Ramos (cell line): ENCODE data around the gene GLP1R.

Source experiments
- in situ Hi-C: fragments of 300-500 bp; cut with MboI; formaldehyde crosslinking; loops from one replicate; pipeline ENCODE4 v1.14.3; 2022; ENCODE audit warnings: low sequenced_read_pairs; ENCODE audit not compliant: unreplicated experiment

The GLP1R gene

GRCh38 chr6:39043776-39044175, 4.8 kb upstream of the GLP1R start:
- in situ Hi-C loops, result no loop called here

GRCh38 chr6:39044181-39044580, 4.4 kb upstream of the GLP1R start:
- in situ Hi-C loops, result no loop called here

DNA sequence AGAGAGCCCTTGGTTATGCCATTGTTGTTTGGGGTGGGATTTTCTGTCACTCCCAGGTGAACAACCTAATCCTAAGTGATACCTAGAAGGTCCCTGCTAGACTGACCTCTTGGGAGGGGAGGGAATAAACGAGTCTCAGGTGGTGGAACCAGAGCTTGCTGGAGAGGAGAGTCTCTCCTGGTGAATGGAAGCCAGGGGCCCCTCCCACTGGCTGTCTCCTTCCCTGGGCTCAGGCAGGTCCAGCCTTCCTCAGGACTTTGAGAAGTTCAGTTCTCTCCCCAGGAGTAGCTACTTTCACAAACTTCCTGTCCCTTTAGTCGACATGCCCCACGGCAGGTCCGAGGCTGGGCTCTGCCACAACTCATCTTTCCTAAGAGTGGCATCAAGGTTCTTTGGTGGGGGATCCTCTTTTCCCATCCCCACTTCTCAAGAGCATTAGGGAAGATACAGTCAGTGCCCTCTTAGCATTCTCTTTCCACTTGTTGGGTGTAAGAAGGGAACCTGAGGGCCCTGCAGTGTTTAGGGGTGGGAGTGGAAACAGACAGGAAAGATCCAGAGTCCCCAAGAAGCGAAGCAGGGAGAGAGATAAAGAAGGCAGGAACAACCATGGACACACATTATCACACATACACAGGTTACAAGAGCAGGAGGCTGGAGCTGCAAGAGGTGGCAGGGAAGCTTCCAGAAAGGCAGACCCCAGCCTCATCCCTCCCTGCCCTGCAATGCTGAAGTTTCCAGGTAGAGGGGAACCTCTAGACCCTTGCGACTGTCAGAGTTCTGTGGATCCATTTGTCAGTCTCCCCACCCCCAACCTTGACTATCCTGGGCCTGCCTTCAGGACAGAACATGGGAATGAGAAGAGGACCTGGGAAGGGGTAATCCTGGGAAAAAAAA, 900 bp upstream of the GLP1R start:
- in situ Hi-C loops, result no loop called here

GRCh38 chr6:39049575-39050283, 1.1 kb downstream of the GLP1R start:
- in situ Hi-C loops, result no loop called here

DNA sequence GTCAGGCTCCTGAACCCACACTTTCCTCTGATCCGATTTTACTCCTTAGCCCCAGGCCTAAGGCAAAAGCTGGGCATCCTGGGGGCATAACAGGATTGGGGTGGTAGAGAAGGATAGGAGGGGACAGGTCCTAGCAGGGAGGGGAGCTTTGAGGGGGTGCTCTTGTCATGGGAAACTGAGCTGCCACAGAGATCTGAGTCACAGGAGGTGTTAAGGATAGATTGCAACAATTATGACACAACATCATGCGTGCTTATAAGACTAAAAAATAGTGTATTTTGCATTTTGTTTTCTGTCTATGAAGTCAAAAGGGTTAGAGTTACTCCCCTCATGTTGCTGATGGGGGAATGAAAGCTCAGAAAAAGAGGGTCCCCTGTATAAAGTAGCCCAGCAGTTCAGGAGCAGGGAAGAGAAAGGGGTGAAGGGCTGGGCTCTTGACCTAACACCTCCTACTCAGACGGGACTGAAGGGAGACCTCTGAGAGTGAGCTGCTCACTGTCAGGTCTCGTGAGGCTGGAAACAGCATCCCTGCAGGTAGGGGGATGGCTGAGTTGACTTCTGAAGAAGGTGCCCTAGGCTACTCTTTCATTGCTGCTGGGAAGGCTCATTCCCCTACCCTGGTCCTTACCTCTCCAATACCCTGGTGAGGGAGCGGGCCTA, 2.0 kb downstream of the GLP1R start:
- in situ Hi-C loops, result no loop called here

GRCh38 chr6:39051399-39052122, 3.0 kb downstream of the GLP1R start:
- in situ Hi-C loops, result no loop called here

DNA sequence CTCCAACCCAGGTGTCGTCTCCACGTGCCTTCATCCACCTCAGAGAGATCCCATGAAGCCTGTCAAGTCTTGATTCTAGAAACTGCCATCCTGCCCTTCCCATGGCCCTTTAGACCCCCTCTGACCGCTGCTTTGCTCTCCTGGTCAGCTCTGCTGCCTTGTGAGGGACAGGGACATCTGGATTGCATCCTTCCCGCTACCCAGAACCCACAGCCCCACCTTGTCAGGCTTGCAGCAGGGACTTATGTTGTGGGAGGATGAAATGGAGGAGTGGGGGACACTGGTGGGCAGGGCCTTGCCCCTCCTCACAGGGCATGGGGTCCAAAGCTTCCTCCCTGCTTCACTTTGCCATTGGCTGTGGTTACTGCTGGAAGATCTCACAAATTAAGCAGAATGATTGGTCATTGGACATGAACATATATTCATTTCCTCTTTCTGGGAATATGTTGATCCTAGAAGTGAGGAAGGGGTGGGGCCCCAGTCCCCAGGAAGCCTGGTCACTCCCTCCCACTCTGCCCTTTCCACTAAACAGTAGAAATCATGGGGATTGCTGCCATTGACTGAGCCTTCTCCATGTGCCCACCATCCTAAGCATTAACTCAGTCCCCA, 4.5 kb downstream of the GLP1R start:
- in situ Hi-C loops, result no loop called here

DNA sequence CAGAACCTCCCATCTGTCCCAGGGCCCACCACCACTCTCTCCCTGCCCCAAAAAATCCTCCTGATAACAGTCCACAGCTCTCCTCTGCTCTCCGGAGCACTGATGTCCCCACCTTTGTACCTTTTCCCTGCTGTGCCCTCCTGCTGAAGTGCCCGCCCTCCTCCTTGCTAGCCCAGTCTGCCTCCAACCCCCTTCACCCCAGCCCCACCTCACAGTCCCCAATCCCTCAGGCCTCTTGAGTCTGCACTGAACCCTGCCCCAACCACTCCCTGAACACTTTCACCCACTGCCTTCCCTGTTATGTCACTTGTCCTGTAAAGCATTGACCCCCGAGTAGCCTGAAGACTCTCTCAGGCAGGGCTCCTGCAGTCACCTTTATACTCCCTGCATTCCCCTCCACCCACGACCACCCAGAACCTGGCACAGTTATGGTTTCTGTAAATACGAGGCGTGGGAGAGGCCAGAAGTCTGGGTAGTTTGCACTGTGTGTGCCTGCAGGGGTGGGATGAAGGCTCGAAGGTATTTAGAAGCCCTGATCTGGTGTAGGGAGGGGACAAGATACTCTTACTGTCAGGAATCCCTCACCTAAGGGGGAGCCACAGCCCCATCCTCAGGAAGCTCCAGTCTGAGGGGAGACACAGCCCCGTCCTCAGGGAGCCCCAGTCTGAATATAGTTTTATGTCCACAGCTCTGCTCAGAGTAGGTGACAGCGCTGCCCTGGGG, 5.4 kb downstream of the GLP1R start:
- in situ Hi-C loops, result no loop called here

GRCh38 chr6:39054577-39055142, 6.1 kb downstream of the GLP1R start:
- in situ Hi-C loops, result no loop called here

DNA sequence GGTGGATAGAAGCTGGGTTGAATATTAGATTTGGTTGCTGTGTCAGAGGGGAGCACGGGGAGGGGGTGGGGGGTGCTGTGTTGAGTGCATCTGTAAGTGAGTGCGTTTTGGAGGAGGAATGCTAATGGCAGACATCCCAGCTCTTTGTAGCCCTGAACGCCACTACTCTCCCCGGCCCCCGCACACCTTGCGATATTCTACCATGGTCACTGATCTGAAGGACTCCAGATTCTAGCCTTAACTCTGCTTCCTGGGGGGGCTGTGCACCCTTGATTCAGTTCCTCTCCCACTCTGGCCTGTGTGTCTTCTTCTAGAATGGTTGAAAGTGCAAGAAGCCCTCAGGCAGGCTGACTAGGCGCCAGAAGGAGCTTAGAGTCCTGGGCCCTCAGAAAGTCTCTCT, 7.1 kb downstream of the GLP1R start:
- in situ Hi-C loops, result no loop called here

DNA sequence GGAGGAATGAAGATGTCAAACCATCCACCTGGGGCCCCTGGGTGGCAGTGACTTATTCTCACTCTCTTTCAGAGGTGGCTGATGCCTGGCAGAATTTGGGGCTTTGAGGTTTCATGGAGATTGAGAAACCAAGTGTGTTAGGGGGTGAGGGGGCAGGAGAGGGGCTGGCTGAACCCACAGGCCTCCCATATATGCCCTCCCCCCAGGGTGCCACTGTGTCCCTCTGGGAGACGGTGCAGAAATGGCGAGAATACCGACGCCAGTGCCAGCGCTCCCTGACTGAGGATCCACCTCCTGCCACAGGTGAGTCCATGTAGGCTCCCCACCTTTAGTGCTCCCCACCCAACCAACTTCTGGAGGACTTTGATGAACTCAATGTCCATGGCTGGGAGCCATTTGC, 7.6 kb downstream of the GLP1R start:
- in situ Hi-C loops, result no loop called here

DNA sequence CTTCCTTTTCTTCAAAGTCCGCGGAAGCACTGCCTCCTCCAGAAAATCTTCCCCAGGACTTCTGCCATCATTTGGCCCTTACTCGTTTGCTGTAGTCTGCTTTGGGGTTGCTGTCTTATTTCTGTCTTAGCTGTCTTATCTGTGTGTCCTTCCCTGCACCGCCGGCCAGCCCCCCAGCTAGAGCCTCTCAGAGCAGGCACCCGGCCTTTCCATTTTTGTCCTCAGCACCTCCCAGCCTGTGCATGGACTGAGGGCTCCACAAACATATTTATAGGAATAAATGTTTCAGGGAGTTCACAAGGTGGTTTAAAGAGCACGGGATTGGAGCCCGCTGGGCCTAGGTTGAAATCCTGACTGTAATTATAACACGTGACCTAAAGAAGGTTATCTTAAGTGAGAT, 8.1 kb downstream of the GLP1R start:
- in situ Hi-C loops, result no loop called here

GRCh38 chr6:39057251-39058155, 8.9 kb downstream of the GLP1R start:
- in situ Hi-C loops, result no loop called here

- in situ Hi-C loops, result no loop called here
Measured at GRCh38 chr6:39058471-39059147, 10.0 kb downstream of the GLP1R start.

- in situ Hi-C loops, result no loop called here
Measured at GRCh38 chr6:39059496-39060310, 11.1 kb downstream of the GLP1R start.

DNA sequence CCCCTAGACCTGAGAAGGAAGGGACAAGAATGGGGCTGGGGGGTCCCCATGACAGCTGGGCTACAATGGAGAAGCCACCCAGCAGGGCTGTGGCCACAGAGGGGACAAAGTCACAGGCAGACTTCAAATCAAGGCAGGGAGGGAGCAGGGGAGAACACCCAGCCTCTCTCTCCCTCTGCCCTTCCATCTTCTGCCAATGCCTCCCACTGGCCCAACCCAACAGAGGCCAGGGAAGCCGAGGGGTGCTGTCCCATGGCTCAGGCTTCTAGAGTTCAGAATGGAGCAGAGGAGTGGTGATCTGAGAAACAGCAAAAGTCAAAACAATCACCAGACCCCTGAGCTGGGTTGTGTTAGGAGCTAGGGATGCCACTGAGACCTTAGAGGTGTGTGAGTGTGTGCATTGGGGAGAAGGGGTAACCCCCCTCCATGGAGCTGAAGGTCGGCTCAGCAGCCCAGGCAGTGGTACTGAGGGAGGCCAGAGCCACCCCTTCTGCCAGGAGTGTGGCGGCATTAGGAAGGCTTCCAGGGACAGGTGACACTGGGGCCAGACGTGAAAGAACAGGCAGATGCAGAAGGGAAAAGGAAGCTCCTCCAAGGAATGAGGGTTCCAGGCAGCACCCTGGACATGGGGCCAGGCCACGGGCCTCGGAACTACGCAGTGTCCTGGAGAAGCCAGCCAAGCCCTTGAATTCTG, 12.0 kb downstream of the GLP1R start:
- in situ Hi-C loops, result no loop called here
